ENCODE results near the gene TSPAN31. TPM values are rescaled to one million over a fixed set of nuclear protein-coding genes. Genes with fewer than 3 reads are reported as not detected.
A peak's percentile ranks its signal among the peaks of the same experiment; 100 is the strongest.
"Not testable (repeated sequence)": the region's sequence is repeated elsewhere in the genome, so short reads cannot be mapped to it uniquely, and the experiment has no call there.

The TSPAN31 gene
- total and polyA plus RNA-seq, 9 of the 15 experiments (the other 6 are each of a cell fraction or from before 2014, with no cell fraction given) = 11.3 to 26.4 (median 14.3) TPM

DNA sequence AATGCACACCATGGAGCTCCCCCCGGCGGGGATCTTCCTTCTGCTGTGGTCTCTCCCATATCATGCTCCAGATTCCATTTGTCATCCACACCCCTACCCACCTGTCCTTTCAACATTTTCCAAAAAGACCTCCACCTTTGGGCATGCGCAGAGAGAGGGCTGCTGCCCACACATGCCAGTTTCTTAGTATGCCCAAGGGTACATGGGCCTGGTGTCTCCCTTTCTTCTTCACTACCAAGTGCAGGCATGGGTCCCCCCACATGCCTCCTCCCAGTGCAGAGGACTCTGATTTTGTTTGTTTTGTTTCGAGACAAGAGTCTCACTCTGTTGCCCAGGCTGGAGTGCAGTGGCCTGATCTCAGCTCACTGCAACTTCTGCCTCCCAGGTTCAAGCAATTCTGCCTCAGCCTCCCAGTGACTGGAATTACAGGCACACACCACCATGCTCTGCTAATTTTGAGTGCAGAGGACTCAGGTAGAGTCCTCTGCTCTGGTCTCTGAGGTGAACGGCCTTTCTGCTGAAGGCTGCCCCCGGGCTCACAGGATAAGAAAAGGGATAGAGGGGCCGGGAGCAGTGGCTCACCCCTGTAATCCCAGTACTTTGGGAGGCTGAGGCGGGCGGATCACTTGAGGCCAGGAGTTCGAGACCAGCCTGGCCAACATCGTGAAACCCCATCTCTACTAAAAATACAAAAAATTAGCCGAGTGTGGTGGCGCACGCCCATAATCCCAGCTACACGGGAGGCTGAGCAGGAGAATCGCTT is 22.8 kb upstream of the TSPAN31 start:
- ChIA-PET CTCF (ENCODE audit: low intra/inter-chr PET ratio) (interaction anchor here (1.0 kb wide), 1 partner anchor 139 kb away, joined by 4 read pairs; no protein-coding TSS in a partner anchor), POLR2A (interaction anchor here (0.6 to 0.8 kb wide), 3 partner anchors 35 to 131 kb away, joined by 3 to 4 read pairs (median 3); partner anchors contain the start of gene PIP4K2C)
- H3K9me3 ChIP-seq (replicated peaks; ENCODE audit: control insufficient read depth, insufficient read depth, low read depth, low read length); H3K4me2 ChIP-seq (ENCODE audit: insufficient read depth, low read length); ATAC-seq; H4K20me1 ChIP-seq (replicated peaks; ENCODE audit: control insufficient read depth, insufficient read depth, low read length); H3K4me3 ChIP-seq; H3K9me1 ChIP-seq (ENCODE audit: control insufficient read depth, insufficient read depth, low read length); H3K79me2 ChIP-seq (ENCODE audit: control insufficient read depth, insufficient read depth, low read length); H3K27me3 ChIP-seq (ENCODE audit: control insufficient read depth in 2 of 2, insufficient read depth in 2 of 2, low read length in 2 of 2); in situ Hi-C loops (cut with MboI); FAIRE-seq; BruUV-seq (replicated peaks); intact Hi-C loops (cut with micrococcal nuclease); H3K27ac ChIP-seq (ENCODE audit: extremely low read depth, low read depth, low read length); H3K9ac ChIP-seq (ENCODE audit: insufficient read depth in 1 of 2, low read depth in 2 of 2, low read length in 2 of 2); H2AFZ ChIP-seq (ENCODE audit: low read depth, low read length); DNase-seq (ENCODE audit: extremely low read depth in 1 of 4, low spot score in 3 of 4): not testable (repeated sequence)
- Histone ChIP-seq H3K36me3 (ENCODE audit: control insufficient read depth, insufficient read depth, low read length) (peaks cover 35% of the 10 kb centered on the region; the same call in 2 of the 3 replicates), H3K4me1 (replicated peaks in 1 of 2; ENCODE audit: control insufficient read depth in 2 of 2, insufficient read depth in 2 of 2, low read length in 2 of 2) (peaks cover 0 to 12% of the 10 kb centered on the region in 2 experiments; a peak in 1 of 5 replicates)
- WGBS (ENCODE audit: insufficient coverage, low coverage, missing lambda C conversion rate) = 84% methylated on average over 15 of the region's 16 CpGs

GRCh38 chr12:57722716-57723629 is 21.9 kb upstream of the TSPAN31 start:
- in situ Hi-C loops (cut with MboI) = no loop called here

More at GRCh38 chr12:57722716-57723629, 21.9 kb upstream of the TSPAN31 start:
- FAIRE-seq (no peak), ATAC-seq (peak; percentile 21; the same call in 1 of the 3 replicates), DNase-seq (ENCODE audit: extremely low read depth in 1 of 4, low spot score in 3 of 4) (no peak)
- peaks cover 0 to 4% of the 10 kb centered on the region in 2 experiments; a peak in 1 of 5 replicates for H3K27me3 ChIP-seq (ENCODE audit: control insufficient read depth in 2 of 2, insufficient read depth in 2 of 2, low read length in 2 of 2)
- peak overlapping the region in 1 of 2 experiments; percentile 75; a peak in 1 of 4 replicates for H3K9ac ChIP-seq (ENCODE audit: insufficient read depth in 1 of 2, low read depth in 2 of 2, low read length in 2 of 2)
- no peaks in the 10 kb centered on the region for H3K79me2 ChIP-seq (ENCODE audit: control insufficient read depth, insufficient read depth, low read length)
- 0 out of 2 replicates have a peak, but pooled peaks have one; percentile 37 for TF ChIP-seq POLR2G (IDR thresholded peaks at IDR 0.05; ENCODE audit: low read depth, low read length)
- TF ChIP-seq ZBTB7A (IDR thresholded peaks at IDR 0.05; ENCODE audit: borderline replicate concordance, control insufficient read depth, low read depth, low read length) = no peak
- TF ChIP-seq CTCF (IDR thresholded peaks at IDR 0.05 in 2 of 3, conservative IDR thresholded peaks at IDR 0.05 in 1 of 3; ENCODE audit: insufficient read depth in 2 of 3, low read depth in 1 of 3, low read length in 3 of 3) = 0 out of 6 replicates have a peak, but pooled peaks of 1 of the 3 experiments have one; percentile 5
- no peak for TF ChIP-seq TRIM24 (IDR thresholded peaks at IDR 0.05)
- 0 out of 4 replicates have a peak, but pooled peaks of 1 of the 2 experiments have one; percentile 3 for TF ChIP-seq RAD21 (CRISPR knock-in tag; conservative IDR thresholded peaks at IDR 0.05 in 1 of 2, IDR thresholded peaks at IDR 0.05 in 1 of 2)
- TF ChIP-seq ZNF785 (CRISPR knock-in tag; IDR thresholded peaks at IDR 0.05) = no peak
- no peak for TF ChIP-seq POLR3G (IDR thresholded peaks at IDR 0.05; ENCODE audit: extremely low read depth, insufficient read length, insufficient replicate concordance)
- intact Hi-C loops (cut with micrococcal nuclease) = no loop called here
- H3K9me1 ChIP-seq (ENCODE audit: control insufficient read depth, insufficient read depth, low read length) = no peaks in the 10 kb centered on the region
- H3K4me1 ChIP-seq (replicated peaks in 1 of 2; ENCODE audit: control insufficient read depth in 2 of 2, insufficient read depth in 2 of 2, low read length in 2 of 2) = peaks cover 0 to 20% of the 10 kb centered on the region in 2 experiments; a peak in 2 of 5 replicates
- H3K4me3 ChIP-seq = no peak overlapping the region
- ChIA-PET CTCF (ENCODE audit: low intra/inter-chr PET ratio) (interaction anchor here (1.0 kb wide), 1 partner anchor 140 kb away, joined by 4 read pairs; no protein-coding TSS in a partner anchor), POLR2A (interaction anchor here (1.9 kb wide), 1 partner anchor 12 kb away, joined by 5 read pairs; no protein-coding TSS in a partner anchor)
- H4K20me1 ChIP-seq (replicated peaks; ENCODE audit: control insufficient read depth, insufficient read depth, low read length) = no peaks in the 10 kb centered on the region
- 38% methylated on average over 11 of the region's 11 CpGs for WGBS (ENCODE audit: insufficient coverage, low coverage, missing lambda C conversion rate)
- no peak overlapping the region for H2AFZ ChIP-seq (ENCODE audit: low read depth, low read length)
- H3K9me3 ChIP-seq (replicated peaks; ENCODE audit: control insufficient read depth, insufficient read depth, low read depth, low read length) = no peaks in the 10 kb centered on the region; the same call in 1 of the 2 replicates
- H3K27ac ChIP-seq (ENCODE audit: extremely low read depth, low read depth, low read length) = no peak overlapping the region
- peaks cover 29% of the 10 kb centered on the region; the same call in 2 of the 3 replicates for H3K36me3 ChIP-seq (ENCODE audit: control insufficient read depth, insufficient read depth, low read length)
- no TSS peak for BruUV-seq (replicated peaks)
- no peak overlapping the region for H3K4me2 ChIP-seq (ENCODE audit: insufficient read depth, low read length)

All from K562 (cell line).